HUES64 (cell line): ENCODE measurements around the gene IGSF9B.

Source experiments
- H3K27ac ChIP-seq: 2 replicates; pipeline ENCODE4 v1.7.0; 2013; ENCODE audit warnings: low read depth, low read length, inconsistent platforms
- H3K27me3 ChIP-seq: 2 replicates; pipeline ENCODE4 v1.6.1; 2013; ENCODE audit warnings: mild to moderate bottlenecking, low read length; ENCODE audit not compliant: insufficient read depth
- H3K36me3 ChIP-seq: 2 replicates; pipeline ENCODE4 v1.6.1; 2013; ENCODE audit warnings: mild to moderate bottlenecking, low read length; ENCODE audit not compliant: insufficient read depth
- H3K4me1 ChIP-seq: 2 replicates; pipeline ENCODE4 v1.6.1; 2013; ENCODE audit warnings: mild to moderate bottlenecking, low read length, moderate library complexity; ENCODE audit not compliant: insufficient read depth
- H3K4me3 ChIP-seq: 2 replicates; pipeline ENCODE4 v1.5.1; 2013; ENCODE audit warnings: mild to moderate bottlenecking, low read length, moderate library complexity
- H3K9ac ChIP-seq: 2 replicates; pipeline ENCODE4 v1.6.1; 2013; ENCODE audit warnings: mild to moderate bottlenecking, low read depth, low read length
- H3K9me3 ChIP-seq: 2 replicates; pipeline ENCODE4 v1.6.1; 2013; ENCODE audit warnings: low read depth, low read length; ENCODE audit not compliant: insufficient read depth
- WGBS: fragments of 150-250, 120-280 bp; methylation state at CpG from one replicate; pipeline ENCODE4 v1.1.7; 2013; ENCODE audit warnings: missing lambda C conversion rate; 5-methylcytosine and 5-hydroxymethylcytosine counted together

The IGSF9B gene

DNA sequence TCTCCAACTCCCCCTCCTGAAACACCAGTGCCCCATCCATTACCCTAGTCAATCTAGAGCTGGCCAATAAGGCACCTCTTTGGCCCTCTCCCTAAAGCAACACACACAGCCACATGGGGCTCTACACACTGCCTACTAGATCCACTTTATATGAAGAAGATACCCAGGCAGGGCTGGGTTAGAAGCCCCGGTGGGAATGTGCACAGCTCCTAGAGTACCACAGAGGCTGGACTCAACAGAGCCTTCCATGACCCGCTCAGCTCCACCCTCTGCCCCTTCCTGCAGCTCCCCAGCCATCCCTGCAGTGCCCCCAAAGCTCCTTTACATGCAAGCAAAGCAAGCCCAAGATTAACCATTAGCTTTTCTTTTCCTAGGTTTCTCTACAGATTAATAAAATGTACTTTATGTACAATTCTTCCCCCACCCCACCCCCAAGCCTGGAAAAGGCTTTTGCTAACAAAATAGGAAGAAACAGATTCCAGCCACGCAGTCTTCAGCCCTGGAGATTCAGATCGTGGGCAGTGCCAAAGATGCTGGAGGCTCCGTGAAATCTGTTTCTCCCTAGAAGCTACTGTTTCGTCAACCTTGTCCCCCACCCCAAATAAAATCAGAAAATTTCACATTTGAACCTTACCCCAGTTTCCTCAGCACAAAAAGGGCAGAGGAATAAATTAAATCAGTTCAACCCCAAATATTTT lies 51.8 kb downstream of the IGSF9B start:
- H3K9me3 ChIP-seq = no peaks in the 10 kb centered on the region
- H3K9ac ChIP-seq = no peak overlapping the region
- WGBS = 94% methylated on average over 6 of the region's 6 CpGs
- no peaks in the 10 kb centered on the region for H3K4me1 ChIP-seq
- no peak overlapping the region for H3K27ac ChIP-seq
- H3K36me3 ChIP-seq = peaks cover 51% of the 10 kb centered on the region
- no peak overlapping the region for H3K4me3 ChIP-seq
- no peaks in the 10 kb centered on the region for H3K27me3 ChIP-seq

DNA sequence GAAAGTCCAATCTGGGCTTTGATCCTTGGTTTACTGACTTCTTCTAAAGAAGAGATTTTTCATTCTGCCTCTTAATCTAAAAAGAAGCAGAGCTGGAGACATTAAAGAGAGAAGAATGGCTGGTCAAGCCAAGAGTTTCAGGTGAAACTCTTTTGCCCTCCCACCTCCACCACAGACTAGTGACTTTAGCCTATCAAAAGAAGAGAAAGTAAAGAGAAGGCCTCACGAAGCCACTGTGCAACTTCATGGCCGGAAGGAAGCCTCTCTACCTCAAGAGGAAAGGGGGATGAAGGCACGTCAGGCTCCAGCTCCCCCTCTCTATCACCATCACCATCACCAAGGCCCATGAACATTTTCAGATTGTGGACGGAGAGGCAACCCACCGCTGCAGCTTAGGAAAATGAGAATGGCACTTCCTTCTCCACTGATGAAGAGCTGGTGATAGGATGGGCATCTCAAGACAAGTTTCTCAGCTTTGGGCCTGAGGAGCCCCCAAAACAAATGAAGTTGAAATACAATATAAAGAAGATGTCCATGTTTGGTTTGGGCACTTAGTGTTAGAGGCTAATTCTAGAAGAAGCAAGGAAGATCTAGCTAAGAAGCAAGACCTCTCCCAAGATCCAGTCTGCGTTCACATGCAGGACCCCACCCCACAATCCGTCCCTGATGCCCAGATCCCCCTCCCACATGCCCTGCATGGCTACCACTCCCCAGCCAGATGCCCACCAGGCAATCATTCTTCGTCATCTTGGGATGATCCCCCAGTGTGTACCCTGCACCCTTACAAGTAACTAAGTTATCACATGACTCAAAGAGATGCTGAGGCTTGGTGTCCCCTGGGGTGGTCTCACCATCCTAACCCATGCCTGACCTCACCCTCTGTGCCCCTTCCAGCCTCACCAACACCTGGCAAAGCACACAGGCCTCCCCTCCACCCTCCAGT lies 52.6 kb downstream of the IGSF9B start:
- WGBS = 93% methylated on average over 8 of the region's 8 CpGs
- Histone ChIP-seq H3K9me3 (no peaks in the 10 kb centered on the region), H3K36me3 (peaks cover 43% of the 10 kb centered on the region), H3K4me1 (no peaks in the 10 kb centered on the region), H3K27me3 (no peaks in the 10 kb centered on the region), H3K9ac (no peak overlapping the region), H3K4me3 (no peak overlapping the region), H3K27ac (no peak overlapping the region)

GRCh38 chr11:133903056-133903455 lies 53.7 kb downstream of the IGSF9B start:
- peaks cover 32% of the 10 kb centered on the region for H3K36me3 ChIP-seq
- H3K9me3 ChIP-seq = no peaks in the 10 kb centered on the region
- H3K27ac ChIP-seq = no peak overlapping the region
- no peaks in the 10 kb centered on the region for H3K27me3 ChIP-seq
- H3K9ac ChIP-seq = no peak overlapping the region
- no peak overlapping the region for H3K4me3 ChIP-seq
- H3K4me1 ChIP-seq = peaks cover 9% of the 10 kb centered on the region; the same call in 1 of the 2 replicates
- WGBS = 96% methylated on average over 13 of the region's 13 CpGs

DNA sequence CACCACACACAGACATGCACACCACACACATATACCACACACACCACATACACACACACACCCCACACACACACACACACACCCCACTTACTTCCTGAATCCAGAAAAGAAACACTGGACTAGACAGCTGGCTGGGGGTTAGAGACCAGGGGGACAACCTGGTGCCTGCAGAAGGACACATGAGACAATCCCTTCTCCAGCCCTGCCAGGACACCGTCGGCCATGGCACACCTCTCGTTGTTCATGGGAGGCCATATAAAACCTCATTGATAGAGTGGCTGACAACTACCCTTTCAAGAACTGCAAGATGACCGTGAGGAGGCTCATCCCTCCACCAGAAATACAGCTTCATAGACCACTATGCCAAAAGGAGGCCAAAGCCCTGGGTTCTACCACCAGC lies 54.3 kb downstream of the IGSF9B start:
- Histone ChIP-seq H3K9ac (no peak overlapping the region), H3K27me3 (no peaks in the 10 kb centered on the region), H3K27ac (no peak overlapping the region), H3K4me1 (peaks cover 9% of the 10 kb centered on the region; the same call in 1 of the 2 replicates), H3K4me3 (no peak overlapping the region), H3K36me3 (peaks cover 28% of the 10 kb centered on the region), H3K9me3 (no peaks in the 10 kb centered on the region)
- 98% methylated on average over 4 of the region's 4 CpGs for WGBS

- Histone ChIP-seq H3K4me3 (no peak overlapping the region), H3K27me3 (no peaks in the 10 kb centered on the region), H3K4me1 (peaks cover 9% of the 10 kb centered on the region; the same call in 1 of the 2 replicates), H3K9me3 (no peaks in the 10 kb centered on the region), H3K36me3 (peaks cover 22% of the 10 kb centered on the region), H3K27ac (no peak overlapping the region), H3K9ac (no peak overlapping the region)
- WGBS = 95% methylated on average over 3 of the region's 3 CpGs
Observed at GRCh38 chr11:133901999-133902398, 54.8 kb downstream of the IGSF9B start.

DNA sequence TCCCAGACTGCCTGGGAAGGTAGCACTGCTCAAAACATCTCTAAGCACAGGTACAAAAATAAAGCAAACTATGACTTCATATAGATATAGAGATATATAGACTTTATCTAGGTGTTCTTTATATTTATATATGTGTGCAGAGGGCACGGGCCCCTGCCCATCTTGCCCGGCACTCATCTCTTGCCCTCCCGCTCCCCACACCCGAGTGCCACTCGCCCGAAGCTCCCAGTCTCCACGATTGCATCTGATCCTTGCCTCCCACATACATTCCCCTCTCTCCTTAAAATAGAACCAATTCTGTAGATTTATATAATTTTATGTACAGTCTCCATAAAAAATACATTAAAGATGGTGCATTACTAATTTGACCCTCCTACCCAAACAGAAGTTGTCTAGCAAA lies 55.5 kb downstream of the IGSF9B start:
- Histone ChIP-seq H3K4me3 (no peak overlapping the region), H3K27ac (no peak overlapping the region), H3K4me1 (peaks cover 13% of the 10 kb centered on the region), H3K27me3 (no peaks in the 10 kb centered on the region), H3K36me3 (peaks cover 16% of the 10 kb centered on the region; the same call in 1 of the 2 replicates), H3K9me3 (no peaks in the 10 kb centered on the region), H3K9ac (no peak overlapping the region)
- WGBS = 96% methylated on average over 7 of the region's 7 CpGs

DNA sequence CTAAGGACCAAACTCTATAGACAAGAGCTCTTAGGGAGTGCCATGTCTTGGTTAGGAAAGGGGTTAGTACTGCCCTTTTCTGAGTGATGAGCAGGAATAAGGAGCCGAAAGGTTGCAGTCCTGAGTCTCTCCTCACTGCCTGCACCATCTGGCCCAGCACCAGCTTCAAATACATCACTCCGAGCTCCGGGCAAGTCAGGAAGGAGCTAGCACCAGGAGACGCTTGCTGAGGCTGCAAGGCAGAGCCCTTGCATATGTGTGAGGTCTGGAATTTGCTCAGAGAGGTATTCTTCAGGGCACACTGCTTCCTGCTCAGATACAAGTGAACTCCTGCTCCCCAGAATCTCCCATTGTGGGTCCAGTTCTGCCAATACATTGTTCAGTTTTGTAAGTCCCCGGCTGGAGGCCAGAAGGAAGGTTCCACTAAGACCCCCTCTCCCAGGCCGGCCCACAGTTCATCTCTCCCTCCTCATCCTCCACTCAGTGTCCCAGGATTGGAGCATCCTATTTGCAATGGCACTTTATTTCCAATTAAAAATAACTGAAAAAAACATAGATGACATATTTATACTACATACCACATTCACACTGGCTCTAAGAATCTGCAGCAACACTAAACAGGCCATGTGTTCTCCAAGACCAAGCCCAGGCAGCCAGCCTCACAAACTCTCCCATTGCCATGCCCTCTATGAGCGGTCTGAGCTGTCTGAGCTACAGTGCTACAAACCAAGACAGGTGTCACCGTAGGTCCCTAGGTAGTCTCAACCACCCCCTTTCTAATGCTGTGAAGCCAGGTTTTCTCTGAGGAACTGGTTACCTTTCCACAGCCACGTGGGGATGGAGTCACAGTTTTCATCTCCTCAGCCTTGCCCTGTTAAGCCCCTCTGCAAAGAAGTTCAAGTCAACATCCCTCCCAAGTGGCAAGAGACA lies 56.3 kb downstream of the IGSF9B start:
- H3K27me3 ChIP-seq = no peaks in the 10 kb centered on the region
- H3K4me1 ChIP-seq = peaks cover 21% of the 10 kb centered on the region
- WGBS = 92% methylated on average over 9 of the region's 9 CpGs
- no peak overlapping the region for H3K9ac ChIP-seq
- no peak overlapping the region for H3K4me3 ChIP-seq
- H3K9me3 ChIP-seq = no peaks in the 10 kb centered on the region
- H3K27ac ChIP-seq = no peak overlapping the region
- H3K36me3 ChIP-seq = peaks cover 11% of the 10 kb centered on the region; the same call in 1 of the 2 replicates

DNA sequence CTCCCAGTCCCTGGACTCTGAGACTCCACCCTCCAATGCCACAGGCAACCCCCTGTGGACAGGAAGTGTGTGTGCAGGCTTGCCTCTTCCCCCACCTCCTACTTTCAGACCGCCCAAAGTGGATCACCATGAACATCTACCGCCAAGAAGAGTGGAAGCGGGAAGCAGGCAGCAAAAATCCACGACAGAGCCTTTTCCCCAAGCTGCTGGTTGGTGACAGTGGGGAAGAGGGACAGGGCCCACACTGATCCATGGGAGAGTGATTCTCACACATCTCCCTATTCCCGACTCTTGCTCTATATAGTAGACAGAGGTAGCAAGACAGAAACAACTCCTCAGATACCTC lies 58.0 kb downstream of the IGSF9B start:
- Histone ChIP-seq H3K27me3 (no peaks in the 10 kb centered on the region), H3K36me3 (peaks cover 8% of the 10 kb centered on the region; the same call in 1 of the 2 replicates), H3K4me3 (no peak overlapping the region), H3K27ac (no peak overlapping the region), H3K9me3 (no peaks in the 10 kb centered on the region), H3K9ac (no peak overlapping the region), H3K4me1 (peaks cover 36% of the 10 kb centered on the region)
- 97% methylated on average over 5 of the region's 5 CpGs for WGBS

GRCh38 chr11:133898031-133898769 lies 58.6 kb downstream of the IGSF9B start:
- Histone ChIP-seq H3K9ac (no peak overlapping the region), H3K4me1 (peaks cover 36% of the 10 kb centered on the region), H3K27ac (no peak overlapping the region), H3K36me3 (peaks cover 4% of the 10 kb centered on the region; the same call in 1 of the 2 replicates), H3K9me3 (no peaks in the 10 kb centered on the region), H3K4me3 (no peak overlapping the region), H3K27me3 (no peaks in the 10 kb centered on the region)
- 87% methylated on average over 16 of the region's 17 CpGs for WGBS

- H3K27me3 ChIP-seq = no peaks in the 10 kb centered on the region
- H3K27ac ChIP-seq = no peak overlapping the region
- 92% methylated on average over 10 of the region's 10 CpGs for WGBS
- peaks cover 36% of the 10 kb centered on the region for H3K4me1 ChIP-seq
- H3K36me3 ChIP-seq = peaks cover 4% of the 10 kb centered on the region; the same call in 1 of the 2 replicates
- H3K9me3 ChIP-seq = no peaks in the 10 kb centered on the region
- no peak overlapping the region for H3K4me3 ChIP-seq
- no peak overlapping the region for H3K9ac ChIP-seq
Observed at GRCh38 chr11:133897331-133897650, 59.5 kb downstream of the IGSF9B start.
